ENCODE results near the gene GUCY1A2.

GUCY1A2 gene

GRCh38 chr11:106858200-106858599, 160.1 kb downstream of the GUCY1A2 start:
- TF ChIP-seq CTCF (IDR thresholded peaks at IDR 0.05; ENCODE audit: low read depth, low read length) (no peak), MYC (IDR thresholded peaks at IDR 0.05; ENCODE audit: low read depth, low read length) (no peak), POLR2A (IDR thresholded peaks at IDR 0.05; ENCODE audit: extremely low read depth, insufficient read length) (no peak)
- TF ChIP-seq, protein P1, sequence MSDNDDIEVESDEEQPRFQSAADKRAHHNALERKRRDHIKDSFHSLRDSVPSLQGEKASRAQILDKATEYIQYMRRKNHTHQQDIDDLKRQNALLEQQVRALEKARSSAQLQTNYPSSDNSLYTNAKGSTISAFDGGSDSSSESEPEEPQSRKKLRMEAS (IDR thresholded peaks at IDR 0.05; ENCODE audit: low read depth, low read length), result no peak
- H3K4me3 ChIP-seq (ENCODE audit: low read depth, low read length), result no peak overlapping the region
- no peak for DNase-seq (ENCODE audit: low read depth)

GRCh38 chr11:106856566-106856965, 161.7 kb downstream of the GUCY1A2 start:
- H3K4me3 ChIP-seq (ENCODE audit: low read depth, low read length), result no peak overlapping the region
- no peak for DNase-seq (ENCODE audit: low read depth)

DNA sequence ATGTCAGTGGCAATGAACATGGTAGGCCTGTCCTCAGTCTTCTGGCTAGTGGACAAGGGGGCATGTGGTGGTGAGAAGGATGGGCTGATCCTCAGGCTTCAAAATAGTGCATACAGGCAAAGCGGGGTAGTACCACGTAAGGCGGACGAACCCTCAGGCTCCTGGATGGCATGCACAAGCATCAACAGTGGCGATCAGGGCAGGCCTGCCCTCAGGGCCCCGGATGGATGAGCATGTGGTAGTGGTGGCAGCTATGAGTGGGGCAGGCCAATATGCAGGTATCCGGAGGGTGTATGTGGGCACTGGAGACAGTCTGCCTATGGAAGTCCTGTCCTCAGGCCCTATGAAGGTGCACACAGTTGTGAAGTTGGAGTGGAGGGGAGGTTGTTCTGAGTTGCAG, 163.8 kb downstream of the GUCY1A2 start:
- DNase-seq (ENCODE audit: low read depth), result no peak
- TF ChIP-seq POLR2A (IDR thresholded peaks at IDR 0.05; ENCODE audit: extremely low read depth, insufficient read length) (no peak), MYC (IDR thresholded peaks at IDR 0.05; ENCODE audit: low read depth, low read length) (no peak), CTCF (IDR thresholded peaks at IDR 0.05; ENCODE audit: low read depth, low read length) (no peak)
- TF ChIP-seq, protein P1 (IDR thresholded peaks at IDR 0.05; ENCODE audit: low read depth, low read length), result no peak
- no peak overlapping the region for H3K4me3 ChIP-seq (ENCODE audit: low read depth, low read length)

More at GRCh38 chr11:106856566-106856965, 161.7 kb downstream of the GUCY1A2 start:
- TF ChIP-seq, protein P1 (IDR thresholded peaks at IDR 0.05; ENCODE audit: low read depth, low read length), result no peak
- TF ChIP-seq POLR2A (IDR thresholded peaks at IDR 0.05; ENCODE audit: extremely low read depth, insufficient read length), result no peak
- no peak for TF ChIP-seq CTCF (IDR thresholded peaks at IDR 0.05; ENCODE audit: low read depth, low read length)
- no peak for TF ChIP-seq MYC (IDR thresholded peaks at IDR 0.05; ENCODE audit: low read depth, low read length)

DNA sequence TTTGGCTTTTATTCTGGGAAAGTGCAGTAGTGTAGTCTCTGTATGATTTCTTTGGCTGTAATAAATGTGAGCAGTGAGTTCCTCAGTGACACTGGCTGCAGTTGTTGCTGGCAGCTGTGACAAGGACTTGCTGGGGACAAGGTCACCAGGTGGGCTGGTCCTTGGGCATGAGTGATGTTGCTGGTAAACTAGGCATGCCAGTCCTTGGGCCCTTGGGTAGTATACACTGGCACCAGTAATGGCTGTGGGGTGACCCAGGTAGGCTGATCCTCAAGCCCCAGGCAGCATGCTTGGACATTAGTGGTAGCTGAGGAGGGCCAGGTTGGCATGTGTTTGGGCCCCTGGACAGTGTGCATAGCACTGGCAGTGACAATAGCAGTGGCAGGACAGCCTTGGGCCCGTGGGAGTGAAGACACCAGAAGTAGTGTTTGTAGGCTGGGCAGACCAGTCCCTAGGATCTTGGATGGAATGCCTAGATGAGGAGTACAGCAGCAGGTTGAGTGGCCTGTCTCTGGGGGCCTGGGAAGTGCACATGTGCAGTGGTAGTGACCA, 164.3 kb downstream of the GUCY1A2 start:
- DNase-seq (ENCODE audit: low read depth), result no peak
- TF ChIP-seq CTCF (IDR thresholded peaks at IDR 0.05; ENCODE audit: low read depth, low read length) (no peak), POLR2A (IDR thresholded peaks at IDR 0.05; ENCODE audit: extremely low read depth, insufficient read length) (no peak), MYC (IDR thresholded peaks at IDR 0.05; ENCODE audit: low read depth, low read length) (no peak)
- TF ChIP-seq, protein P1 (IDR thresholded peaks at IDR 0.05; ENCODE audit: low read depth, low read length), result no peak
- no peak overlapping the region for H3K4me3 ChIP-seq (ENCODE audit: low read depth, low read length)

DNA sequence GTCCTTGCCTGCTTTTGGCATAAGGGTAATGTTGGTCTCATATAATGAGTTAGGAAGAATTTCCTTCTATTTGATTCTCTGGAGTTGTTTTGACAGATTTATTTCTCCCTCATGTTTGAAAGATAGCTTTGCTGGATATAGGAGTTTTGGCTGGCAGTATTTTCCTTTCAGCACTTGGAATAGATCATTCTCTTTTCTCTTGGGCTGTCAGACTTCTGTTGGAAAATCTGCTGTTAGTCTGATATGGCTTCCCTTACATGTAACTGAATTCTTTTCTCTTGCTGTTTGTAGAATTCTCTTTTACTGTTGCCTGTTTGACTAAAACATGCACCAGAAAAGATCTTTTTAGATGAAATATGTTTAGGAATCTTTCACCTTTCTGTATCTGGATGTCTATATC, 165.5 kb downstream of the GUCY1A2 start:
- no peak for DNase-seq (ENCODE audit: low read depth)
- H3K4me3 ChIP-seq (ENCODE audit: low read depth, low read length), result no peak overlapping the region
- TF ChIP-seq, protein P1 (IDR thresholded peaks at IDR 0.05; ENCODE audit: low read depth, low read length), result no peak
- TF ChIP-seq CTCF (IDR thresholded peaks at IDR 0.05; ENCODE audit: low read depth, low read length) (no peak), POLR2A (IDR thresholded peaks at IDR 0.05; ENCODE audit: extremely low read depth, insufficient read length) (no peak), MYC (IDR thresholded peaks at IDR 0.05; ENCODE audit: low read depth, low read length) (no peak)
